Panc1 (cell line): ENCODE data around the gene POLR3B.

Experiments used
- CTCF ChIP-seq: fragments of 450-650 bp; IDR thresholded peaks from 2 replicates; pipeline ENCODE4 v1.5.1; 2017; ENCODE audit warnings: mild to moderate bottlenecking
- POLR2AphosphoS5 ChIP-seq: IDR thresholded peaks from 2 replicates; pipeline ENCODE4 v1.6.1; 2012; ENCODE audit warnings: mild to moderate bottlenecking, low read depth, low read length, moderate library complexity
- REST ChIP-seq, 2 experiments: IDR thresholded peaks; 2 replicates each; pipeline ENCODE4 v1.6.1; 2011 to 2012; ENCODE audit warnings: low read depth in 2 of 2, control low read depth in 1 of 2, low read length in 1 of 2, mild to moderate bottlenecking in 1 of 2, moderate library complexity in 1 of 2; ENCODE audit not compliant: insufficient read depth in 1 of 2

DNA sequence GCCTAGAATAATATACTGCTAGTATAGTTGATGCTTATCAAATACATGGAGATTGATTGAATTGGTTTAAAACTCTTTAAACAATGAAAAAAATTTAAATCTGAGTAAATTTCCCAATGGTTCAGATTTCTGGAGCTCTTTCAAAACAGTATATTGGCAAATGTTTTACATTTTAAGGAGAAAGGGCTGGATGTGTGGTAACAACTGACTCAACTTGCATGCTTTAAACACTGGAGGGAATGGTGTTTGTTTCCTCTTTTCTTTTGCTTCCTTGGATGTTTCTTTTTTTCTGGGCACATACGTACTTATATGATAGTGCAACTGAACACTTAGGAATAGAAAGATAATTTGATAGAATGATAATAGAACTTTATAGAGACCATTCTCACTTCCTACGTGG lies 151.4 kb downstream of the POLR3B start:
- no peak for TF ChIP-seq CTCF
- no peak for TF ChIP-seq REST (IDR thresholded peaks at IDR 0.05; ENCODE audit: insufficient read depth in 1 of 2, low read depth in 2 of 2, low read length in 1 of 2)
- TF ChIP-seq POLR2AphosphoS5: no peak
